ENCODE data around the gene DRAP1. TPM values are rescaled to one million over a fixed set of nuclear protein-coding genes. Genes with fewer than 3 reads are reported as not detected.
"Not testable (repeated sequence)": the region's sequence is repeated elsewhere in the genome, so short reads cannot be mapped to it uniquely, and the experiment has no call there.

The DRAP1 gene
- polyA plus RNA-seq, 1 donor, result 74.8 TPM

DNA sequence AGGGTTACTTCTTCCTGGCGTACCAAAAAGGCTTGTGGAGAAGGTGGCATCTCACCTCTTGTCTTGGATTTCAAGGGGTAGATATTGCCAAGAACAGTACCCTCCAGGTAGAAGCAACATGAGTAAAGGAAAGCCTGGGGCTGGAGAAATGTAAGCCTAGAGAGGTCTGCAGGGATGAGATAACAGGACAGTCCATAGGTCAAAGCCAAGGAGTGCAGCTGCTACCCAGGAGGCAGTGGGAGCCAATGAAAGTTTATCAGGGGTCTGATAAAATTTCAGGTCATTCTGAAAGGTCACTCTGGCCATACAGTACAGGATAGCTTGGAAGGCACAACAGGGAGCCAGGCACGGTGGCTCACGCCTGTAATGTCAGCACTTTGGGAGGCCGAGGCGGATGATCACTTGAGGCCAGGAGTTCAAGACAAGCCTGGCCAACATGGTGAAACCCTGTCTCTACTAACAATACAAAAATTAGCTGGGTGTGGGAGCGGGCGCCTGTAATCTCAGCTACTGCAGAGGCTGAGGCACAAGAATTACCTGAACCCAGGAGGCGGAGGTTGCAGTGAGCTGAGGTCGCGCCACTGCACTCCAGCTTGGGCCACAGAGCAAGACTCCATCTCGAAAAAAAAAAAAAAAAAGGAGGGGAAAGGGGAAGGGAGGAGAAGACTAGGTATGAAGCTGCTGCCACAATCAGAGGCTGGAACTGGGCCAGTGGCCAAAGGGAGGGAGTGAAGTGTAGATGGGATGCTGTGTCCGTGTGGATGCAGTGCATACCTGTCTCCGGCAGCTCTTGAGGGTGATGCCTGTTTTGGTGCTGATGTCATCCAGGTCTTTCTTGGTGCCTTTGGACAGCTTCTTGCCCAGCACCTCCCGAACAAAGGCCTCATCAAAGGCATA lies 32.2 kb upstream of the DRAP1 start:
- no peak for DNase-seq (ENCODE audit: low read depth)

DNA sequence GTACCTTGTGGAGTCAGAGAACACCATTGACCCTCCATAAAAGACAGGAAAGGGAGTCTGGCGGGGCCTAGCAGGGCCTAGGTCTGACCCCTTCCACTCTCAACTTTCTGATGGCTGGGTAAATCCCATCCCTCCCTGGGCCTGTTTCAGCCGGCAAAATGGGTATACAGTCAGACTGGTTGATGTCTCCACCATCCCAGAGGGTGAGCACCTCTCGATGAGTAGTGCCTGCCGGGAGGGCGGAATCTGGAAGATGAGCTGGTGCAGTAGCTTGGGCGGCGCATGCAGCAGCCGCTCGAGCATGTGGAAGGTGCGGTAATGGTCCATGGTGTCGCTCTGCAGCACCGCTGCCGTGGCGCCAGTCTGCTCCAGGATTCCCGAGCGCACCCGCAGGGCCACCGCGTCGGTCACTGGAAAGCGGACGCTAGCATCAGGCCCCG lies 31.5 kb upstream of the DRAP1 start:
- no peak for DNase-seq (ENCODE audit: low read depth)

DNA sequence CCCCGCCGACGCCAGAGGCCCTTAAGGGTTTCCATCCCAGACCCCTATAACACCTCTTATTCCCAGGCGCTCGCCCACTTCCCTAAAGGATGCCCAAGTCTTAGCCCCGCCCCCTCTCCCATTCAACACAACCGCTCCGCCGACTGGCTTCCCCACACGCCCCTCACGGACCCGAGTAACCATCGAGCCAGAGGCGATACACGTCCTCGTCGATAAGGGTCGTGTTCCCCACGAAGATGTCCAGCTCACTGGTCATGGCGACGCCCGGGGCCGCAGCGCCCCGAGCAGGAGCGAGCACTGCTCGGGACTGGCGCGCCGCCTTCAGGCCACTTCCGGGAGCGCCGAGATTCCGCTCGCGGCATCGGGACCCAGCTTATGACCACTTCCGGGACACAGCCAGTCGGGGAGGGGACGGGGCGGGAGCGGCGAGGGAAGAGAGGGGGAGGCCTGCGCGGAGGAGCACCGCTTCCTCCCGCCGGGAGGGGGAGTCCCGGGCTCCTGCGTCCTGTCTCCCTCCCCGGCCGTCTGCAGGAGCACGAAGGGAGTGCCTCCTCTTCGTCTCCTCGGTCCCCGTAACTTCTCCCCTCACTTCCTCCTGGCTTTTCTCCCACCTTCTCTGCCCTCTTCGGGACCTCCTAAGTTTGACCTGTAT lies 30.9 kb upstream of the DRAP1 start, which contains the start of gene FIBP:
TSS of gene FIBP (minus strand) at position 309 of the 652 bp plus-strand sequence. CDS start at position 256, 53 bp downstream.
- DNase-seq (ENCODE audit: low read depth), result peak; percentile 86

DNA sequence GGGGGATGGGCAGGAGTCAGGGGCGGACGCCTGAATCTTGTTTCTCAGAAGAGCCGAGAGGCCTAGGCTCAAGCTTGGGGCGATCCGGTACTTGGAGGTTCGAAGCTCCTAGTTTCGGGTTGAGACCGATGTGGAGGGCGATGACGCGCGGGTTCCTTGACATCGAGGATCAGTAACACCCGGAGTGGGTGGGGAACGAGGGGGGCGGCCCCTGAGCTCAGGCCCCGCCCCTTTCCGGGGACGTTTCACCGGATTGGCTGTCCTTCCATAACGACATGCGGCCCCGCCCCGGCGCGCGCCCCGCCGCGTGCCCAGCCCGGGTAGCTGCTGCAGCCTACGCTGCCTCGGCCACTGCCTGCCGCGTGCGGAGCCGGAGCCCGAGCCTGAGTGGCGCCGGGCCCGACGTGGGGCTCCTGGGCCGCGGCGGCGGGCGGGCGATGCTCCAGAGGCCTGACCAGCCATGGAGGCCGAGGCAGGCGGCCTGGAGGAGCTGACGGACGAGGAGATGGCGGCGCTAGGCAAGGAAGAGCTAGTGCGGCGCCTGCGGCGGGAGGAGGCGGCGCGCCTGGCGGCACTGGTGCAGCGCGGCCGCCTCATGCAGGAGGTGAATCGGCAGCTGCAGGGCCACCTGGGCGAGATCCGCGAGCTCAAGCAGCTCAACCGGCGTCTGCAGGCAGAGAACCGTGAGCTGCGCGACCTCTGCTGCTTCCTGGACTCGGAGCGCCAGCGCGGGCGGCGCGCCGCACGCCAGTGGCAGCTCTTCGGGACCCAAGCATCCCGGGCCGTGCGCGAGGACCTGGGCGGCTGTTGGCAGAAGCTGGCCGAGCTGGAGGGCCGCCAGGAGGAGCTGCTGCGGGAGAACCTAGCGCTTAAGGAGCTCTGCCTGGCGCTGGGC lies 28.7 kb upstream of the DRAP1 start, which contains the start of gene CCDC85B:
TSS of gene CCDC85B (plus strand) at position 350 of the 895 bp plus-strand sequence. CDS start at position 461, 111 bp downstream.
- DNase-seq (ENCODE audit: low read depth), result peak; percentile 91

DNA sequence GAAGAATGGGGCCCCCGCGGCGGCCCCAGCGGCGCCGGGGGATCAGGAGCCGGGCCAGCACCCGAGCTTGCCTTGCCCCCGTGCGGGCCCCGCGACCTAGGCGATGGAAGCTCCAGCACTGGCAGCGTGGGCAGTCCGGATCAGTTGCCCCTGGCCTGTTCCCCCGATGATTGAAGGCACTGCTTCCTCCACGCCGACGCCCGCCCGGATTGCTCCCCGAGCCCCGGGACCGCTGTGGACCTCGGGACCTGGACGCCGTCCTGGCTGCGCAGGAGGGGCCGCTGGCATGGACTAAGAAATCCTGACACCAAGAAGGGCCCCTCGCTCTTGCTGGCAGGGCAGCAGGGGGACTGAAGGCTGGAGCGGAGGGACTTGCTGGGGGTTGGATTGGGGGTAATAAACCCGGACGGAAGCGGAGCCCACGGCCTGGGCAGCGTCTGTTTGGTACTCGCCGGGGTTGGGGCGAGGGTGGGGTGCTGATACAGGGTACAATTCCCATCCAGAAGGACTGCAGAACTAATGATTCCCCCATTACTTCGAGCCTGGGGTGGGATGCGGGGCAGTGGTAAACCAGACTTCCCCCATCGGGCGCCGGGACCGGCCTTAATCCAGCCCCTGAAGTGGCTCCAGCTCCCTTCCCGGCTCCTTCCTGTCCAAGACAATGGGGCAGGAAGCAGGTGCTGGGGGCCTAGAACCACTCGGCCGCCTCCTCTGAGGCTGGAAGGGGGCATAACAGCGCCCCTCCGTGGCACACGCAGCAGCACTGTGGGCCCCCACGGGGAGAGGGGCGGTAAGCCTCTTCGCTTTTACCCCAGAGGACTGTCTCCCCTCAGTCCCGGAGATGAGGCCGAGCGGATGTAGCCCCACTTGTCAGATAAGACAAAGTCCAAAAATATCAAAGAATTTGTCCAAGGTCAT lies 27.7 kb upstream of the DRAP1 start:
- no peak for DNase-seq (ENCODE audit: low read depth)

DNA sequence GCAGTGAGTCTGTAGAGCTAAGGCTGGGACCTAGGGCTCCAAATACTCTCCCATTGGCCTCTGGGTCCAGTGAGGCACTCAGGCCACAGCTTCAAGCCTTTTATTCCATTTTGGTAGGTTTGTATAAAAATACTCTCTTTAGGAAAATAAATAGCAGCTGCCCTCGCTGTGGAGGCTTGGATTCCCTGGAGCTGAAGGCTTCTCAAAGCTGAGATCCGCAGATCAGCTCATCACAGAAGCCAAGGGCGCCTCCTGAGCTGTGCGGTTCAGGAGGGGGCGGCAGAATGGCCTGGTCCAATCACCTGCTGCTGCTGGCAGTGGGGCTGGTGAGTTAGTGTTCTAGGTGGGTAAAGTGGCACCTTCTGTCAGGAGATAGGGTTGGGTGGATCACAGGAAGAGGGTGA lies 27.1 kb upstream of the DRAP1 start:
- DNase-seq (ENCODE audit: low read depth), result not testable (repeated sequence)

DNA sequence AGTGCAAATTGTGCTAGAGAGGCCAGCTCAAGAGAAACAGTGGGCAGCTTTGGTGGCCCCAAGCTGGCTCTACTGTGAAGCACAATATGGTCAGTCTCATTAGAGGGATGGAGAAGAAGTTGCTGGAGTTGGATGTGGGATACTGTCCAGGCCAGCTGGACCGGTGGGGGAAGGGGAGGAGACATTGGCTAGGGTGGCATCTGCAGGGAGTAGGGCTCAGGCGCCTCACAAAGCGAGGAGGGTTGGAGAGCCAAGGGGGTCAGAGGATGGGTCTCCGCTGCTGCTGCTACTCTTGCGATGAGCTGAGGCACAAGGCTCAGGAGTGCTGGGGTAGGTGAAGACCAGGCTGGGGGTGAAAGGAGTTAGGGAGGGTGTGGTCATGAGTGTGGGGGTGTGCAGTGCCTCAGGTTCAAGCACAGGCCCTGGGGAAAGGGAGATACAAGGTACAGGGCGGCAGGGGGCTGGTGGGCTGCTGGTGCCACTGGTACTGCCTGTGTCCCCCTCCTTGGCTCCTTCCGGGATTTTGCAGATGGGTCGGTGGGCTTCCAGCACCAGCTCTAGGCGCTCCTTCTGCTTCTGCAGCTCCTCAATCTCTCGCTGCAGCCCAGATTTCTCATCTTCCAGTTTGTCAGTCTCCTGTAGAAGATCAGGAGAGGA lies 26.4 kb upstream of the DRAP1 start:
- DNase-seq (ENCODE audit: low read depth), result no peak

DNA sequence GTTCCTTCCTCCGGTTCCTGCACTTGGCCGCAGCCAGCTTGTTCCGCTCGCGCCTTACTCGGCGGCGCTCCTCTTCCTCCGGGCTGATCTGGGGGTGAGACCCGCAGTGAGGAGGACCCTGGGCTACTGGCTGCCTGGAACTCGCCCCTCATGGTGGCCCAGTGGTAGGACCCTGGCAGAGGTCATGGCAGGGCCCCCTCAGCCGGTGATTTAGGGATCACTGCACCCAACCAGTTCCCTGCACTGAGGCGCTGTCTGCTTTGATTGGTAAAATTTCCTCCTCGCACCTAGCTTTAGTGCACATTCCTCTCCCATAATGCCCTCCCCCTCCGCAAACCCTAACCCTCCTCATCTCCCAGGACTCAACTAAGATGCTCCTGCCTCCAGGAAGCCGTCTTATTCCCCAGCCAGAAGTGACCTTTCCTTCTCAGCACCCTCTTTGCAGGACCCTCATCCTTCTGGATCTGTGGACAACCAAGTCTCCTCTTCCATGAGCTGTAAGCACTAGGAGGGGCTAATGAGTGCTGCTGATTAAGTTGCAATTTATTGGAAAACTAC lies 25.1 kb upstream of the DRAP1 start:
- no peak for DNase-seq (ENCODE audit: low read depth)

DNA sequence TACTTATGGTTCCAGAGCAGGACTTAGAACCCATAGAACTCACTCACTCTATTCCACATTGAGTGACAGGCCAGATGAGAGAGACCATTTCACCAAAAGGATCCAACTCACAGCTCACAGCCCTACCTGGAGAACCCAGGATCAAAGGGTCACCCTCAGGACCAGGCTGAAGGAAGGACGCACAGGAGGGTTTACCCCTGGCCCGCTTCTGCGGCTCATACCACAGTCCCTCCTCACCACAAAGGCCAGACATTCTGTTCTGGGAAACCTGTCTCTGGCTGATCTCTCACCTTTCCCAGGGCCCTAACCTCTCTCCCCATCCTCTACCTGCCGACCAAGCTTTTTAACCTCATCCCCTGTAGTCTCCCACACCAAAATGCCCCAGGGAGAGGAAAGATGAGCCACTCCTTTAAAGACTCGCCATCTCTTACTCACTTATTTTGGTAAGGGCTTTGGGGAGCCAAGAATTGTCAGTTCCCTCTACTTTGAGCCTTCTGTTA lies 23.7 kb upstream of the DRAP1 start:
- DNase-seq (ENCODE audit: low read depth), result no peak

DNA sequence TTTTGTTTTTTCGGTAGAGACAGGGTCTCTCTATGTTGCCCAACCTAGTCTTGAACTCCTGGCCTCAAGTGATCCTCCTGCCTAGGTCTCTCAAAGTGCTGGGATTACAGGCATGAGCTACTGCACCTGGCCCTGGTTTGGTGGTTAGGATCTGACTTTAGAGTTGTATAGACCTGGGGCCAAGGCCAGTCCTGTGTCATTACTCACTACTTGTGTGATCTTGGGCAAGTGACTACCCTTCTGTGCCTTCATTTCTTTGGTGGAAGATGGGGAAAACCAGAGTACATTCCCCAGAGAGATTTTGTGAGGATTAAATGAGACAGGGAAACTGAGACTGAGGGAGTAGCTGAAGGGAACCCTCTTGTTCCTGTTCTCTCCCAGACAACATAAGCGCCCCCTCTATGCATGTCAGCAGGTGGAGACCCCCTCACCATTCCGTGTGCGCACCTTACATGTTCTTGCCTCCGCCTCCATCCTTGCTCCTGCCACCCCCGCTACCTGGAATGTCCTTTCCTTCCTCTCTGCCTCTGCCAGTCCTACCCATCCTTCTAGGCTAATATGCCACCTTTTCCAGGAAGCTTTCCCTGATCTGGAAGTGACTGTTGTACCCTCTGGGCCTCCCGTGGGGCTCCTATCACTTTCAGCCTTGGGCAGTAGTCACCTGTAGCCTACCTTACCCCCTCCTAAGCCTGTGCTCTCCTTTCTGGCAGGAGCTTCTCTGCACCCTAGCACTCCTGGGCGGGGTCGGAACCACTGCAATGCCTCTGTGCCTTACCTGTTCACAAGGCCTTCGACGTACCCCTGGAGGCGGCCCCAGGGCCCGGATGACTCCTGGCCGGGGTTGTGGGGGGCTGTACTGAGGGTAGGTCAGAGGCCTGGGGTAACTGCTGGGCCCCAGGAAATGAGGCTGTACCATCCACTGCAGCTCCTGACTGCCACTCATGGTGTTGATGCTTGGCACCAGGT lies 22.9 kb upstream of the DRAP1 start:
- no peak for DNase-seq (ENCODE audit: low read depth)

DNA sequence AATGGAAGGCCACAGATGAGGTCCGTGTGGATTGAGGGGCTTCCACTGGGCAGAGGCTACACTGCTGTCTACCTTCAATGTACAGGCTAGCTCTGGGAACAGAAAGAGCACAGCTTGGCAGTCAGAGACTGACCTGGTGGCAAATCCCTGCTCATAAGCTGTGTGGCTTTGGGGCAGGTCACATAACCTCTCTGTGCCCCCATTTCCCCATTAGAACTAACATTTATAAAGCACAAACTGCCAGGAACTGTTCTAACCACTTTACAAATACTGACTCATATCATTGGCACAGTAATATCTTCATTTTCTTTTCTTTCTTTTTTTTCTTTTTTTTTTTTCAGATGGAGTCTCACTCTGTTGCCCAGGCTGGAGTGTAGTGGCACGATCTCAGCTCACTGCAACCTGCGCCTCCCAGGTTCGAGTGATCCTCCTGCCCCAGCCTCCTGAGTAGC lies 22.2 kb upstream of the DRAP1 start:
- DNase-seq (ENCODE audit: low read depth), result no peak

DNA sequence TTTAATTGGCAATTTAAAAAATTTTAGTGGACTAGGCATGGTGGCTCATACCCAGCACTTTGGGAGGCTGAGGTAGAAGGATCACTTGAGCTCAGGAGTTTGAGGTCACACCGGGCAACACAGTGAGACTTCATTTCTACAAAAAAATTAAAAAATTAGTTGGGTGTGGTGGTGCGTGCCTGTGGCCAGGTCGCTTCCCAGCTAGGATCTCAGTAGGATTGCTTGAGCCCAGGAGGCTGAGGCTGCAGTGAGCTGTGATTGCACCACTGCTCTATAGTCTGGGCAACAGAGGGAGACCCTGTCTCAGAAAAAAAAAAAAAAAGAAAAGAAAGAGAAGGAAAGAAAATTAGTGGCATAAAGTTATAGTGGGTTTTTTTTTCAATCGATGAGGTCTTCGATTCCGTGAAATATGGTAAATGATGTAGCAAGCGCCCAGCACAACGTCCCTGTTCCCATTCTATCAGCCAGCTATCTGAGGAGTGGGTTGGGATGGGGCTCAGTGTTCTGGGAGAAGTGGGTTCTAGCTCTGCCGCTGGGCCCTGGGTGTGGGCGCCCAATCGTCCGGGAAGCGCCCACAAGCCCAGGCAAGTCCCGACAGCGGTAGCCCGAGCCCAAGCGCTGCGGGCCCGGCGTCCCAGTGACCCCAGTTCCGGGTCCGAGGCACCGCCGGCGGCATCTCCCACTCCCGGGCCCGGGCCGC lies 20.4 kb upstream of the DRAP1 start:
- no peak for DNase-seq (ENCODE audit: low read depth)

DNA sequence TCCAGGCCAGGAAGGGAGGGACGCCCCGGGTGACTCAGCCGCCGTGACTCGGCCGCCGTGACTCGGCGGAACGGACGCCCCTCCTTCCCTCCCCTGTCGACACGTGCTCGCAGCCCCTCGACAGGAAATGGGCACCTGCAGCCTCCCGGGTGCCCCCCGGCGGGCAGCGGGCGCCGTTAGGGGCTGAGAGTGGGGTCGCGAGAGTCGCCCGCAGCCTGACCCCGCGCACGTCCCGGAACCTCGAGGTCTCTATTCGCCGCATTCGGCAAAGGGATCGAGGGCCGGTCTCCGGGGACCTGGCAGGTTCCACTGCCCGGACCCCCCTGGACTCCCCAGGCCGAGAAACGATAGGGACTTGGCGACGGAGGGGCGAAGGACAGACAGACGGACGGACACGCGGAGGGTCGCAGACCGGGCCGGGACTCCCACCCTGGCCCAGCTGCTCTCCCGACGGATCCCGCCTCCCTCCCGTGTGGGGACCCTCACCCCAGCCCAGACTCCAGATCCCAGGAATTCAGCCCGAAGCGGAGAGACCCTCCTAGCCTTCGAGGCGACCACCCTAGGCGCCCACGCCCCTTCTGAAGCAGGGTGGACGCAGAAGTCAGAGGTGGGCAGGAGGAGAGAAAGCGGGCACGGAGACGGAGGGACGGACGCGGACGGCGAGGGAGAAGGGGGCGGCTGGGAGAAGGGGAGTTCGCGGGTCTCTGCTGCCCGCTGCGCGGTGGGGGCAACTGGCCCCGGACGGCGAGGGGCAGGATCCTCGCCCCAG lies 19.7 kb upstream of the DRAP1 start:
- no peak for DNase-seq (ENCODE audit: low read depth)

DNA sequence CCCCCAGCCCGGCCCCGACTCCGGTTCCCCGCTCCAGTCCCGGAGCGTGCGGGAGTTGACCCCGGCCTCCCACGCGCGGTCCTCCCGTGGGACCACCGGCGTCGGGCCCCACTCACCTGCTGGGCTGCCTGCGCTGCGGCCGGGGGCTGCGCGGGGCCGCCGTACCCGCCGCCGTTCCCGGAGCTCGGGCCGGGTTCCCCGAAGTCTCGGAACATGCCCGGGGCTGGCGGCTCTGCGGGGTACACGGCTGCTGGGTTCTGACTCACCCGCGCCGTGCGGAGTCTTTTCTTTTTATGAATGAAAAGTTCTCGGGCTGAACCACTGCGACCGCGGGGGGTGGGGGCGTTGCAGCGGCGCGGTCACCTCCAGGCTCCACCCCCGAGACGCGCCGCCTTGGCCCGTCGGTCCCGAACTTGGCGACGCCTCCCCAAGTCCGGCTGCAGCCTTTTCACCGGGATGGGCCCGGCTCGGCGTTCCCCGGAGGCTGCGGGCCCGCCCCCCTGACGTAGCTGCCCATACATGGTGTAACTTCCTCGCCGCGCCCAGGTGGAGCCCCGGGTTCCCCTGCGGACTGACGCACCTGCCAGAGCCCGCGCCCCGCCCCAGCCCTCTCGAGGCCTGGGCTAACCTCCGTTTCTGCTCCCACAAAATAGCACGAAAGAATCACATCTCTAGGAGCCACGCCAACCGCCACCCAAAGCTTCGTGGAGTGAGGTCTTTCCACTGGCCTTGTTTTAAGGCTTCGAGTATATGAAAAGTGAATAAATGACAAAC lies 18.9 kb upstream of the DRAP1 start, which contains the start of gene FOSL1:
TSS of gene FOSL1 (minus strand) at position 264 of the 774 bp plus-strand sequence. CDS start at position 215, 49 bp downstream.
- no peak for DNase-seq (ENCODE audit: low read depth)

DNA sequence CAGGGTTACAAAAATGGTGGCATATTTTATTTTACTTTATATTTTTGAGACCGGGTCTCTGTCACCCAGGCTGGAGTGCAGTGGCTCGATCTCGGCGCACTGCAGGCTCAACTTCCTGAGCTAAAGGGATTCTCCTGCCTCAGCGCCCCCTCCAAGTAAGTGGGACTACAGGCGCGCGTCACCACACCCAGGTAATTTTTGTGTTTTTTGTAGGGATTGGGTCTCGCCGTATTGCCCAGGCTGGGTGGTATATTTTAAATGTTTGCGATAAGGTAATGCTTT lies 18.4 kb upstream of the DRAP1 start:
- no peak for DNase-seq (ENCODE audit: low read depth)

DNA sequence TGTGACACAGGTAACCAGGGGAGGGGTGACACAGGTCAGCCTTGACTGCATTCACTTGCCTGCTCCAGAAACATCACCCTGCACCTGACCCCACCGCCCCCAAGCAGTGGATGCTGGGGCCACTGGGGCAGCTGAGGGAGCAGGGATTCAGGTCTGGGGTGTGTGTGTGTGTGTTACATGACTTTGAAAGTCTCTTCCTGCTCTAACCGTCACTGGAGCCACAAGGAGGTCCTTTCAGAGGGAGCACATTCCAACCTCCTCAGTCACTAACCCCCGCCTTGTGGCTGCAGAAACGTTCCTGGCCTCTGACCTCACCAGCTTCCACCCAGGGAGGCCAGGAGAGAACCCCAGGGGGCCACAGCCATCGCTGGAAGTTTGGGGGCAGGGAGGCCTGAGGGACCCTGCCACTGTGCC lies 16.2 kb upstream of the DRAP1 start:
- DNase-seq (ENCODE audit: low read depth), result no peak
